NCI-H146 treated with DMSO at 0.1 percent for 48 hours (cell line): ENCODE results near the gene MARCHF5.

Experiments used
- DNase-seq: peaks from one replicate; lab custom pipeline; 2025; ENCODE audit not compliant: unreplicated experiment; lab: John Stamatoyannopoulos, UW

MARCHF5 gene, protein sequence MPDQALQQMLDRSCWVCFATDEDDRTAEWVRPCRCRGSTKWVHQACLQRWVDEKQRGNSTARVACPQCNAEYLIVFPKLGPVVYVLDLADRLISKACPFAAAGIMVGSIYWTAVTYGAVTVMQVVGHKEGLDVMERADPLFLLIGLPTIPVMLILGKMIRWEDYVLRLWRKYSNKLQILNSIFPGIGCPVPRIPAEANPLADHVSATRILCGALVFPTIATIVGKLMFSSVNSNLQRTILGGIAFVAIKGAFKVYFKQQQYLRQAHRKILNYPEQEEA

DNA sequence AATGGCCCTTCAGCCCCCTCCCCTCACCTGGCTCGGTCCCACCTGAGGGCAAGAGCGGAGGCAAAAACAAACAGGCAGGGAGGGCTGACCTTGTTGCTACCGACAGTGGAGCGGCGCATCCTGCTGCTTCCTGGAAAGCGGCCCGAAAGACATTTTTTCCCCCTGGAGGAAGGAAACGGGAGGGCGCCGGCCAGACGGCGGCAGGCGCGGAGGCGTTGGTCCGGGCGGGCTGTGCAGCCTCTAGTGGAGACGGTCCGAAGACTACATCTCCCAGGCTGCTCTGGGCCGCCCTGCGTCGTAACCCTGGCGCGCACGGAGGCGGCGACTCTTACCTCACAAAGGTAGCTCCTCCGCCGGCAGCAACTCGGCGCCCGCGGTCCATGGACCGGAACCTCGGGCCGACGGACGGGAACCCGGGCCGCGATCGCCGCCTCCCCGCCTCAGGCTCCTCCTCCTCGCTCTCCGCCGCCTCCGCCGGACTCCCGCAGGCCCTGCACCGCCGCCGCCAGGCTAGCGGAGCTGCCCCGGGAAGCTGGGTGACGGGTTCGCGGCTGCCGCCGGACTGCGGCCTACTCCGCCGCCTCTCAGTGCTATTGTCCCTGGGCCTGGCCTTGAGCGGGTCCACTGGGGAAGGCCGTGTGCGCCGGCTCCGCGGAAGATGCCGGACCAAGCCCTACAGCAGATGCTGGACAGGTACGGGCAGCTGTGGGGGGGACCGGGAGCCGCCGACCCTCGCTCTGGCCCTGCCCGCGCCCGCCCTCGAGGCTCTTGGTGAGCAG is at the start of gene MARCHF5, which contains the start of gene CPEB3:
TSS of gene MARCHF5 (plus strand) at position 331 of the 779 bp plus-strand sequence. CDS start at position 659, 328 bp downstream.
TSS of gene CPEB3 (minus strand) at position 242 of the 779 bp plus-strand sequence. CDS start 50,728 bp downstream, outside the sequence.
- DNase-seq: peak; percentile 91

DNA sequence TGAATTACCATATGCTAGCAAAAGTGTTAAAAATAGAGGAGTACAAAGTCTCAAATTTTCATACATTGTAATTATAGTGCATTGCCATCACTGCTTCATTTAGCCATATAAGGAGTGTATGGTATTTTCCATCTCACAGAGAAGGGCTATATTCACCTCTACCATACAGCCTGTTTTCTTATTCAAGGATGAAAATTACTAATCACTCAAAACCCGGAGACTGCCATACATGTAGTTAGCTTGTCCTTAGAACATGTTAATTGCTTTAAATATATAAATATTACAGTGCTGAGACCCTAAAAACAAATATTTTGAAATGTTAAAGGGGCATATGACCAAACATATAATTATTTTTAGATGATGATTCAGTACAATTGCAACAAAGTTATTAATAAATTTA is 49.5 kb upstream of the MARCHF5 start:
- DNase-seq: no peak

DNA sequence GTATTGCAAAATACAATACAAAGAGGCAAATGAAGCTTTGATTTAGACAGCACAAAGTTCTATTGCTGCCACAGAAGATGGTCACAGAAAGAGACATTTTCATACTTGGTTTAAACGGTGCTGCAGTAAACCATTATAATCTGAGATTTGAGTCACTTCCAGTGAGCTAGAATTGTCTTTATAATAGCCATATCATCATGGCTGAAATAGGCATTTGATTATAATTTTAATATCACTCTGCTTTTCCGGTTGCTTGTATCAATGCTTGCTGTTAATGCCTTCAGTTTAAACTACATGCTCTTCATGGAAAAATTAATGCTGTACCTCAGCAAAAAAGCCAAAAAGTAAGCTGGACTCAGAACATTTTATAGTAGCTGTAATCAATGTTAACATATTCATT is 48.6 kb upstream of the MARCHF5 start:
- DNase-seq: no peak

DNA sequence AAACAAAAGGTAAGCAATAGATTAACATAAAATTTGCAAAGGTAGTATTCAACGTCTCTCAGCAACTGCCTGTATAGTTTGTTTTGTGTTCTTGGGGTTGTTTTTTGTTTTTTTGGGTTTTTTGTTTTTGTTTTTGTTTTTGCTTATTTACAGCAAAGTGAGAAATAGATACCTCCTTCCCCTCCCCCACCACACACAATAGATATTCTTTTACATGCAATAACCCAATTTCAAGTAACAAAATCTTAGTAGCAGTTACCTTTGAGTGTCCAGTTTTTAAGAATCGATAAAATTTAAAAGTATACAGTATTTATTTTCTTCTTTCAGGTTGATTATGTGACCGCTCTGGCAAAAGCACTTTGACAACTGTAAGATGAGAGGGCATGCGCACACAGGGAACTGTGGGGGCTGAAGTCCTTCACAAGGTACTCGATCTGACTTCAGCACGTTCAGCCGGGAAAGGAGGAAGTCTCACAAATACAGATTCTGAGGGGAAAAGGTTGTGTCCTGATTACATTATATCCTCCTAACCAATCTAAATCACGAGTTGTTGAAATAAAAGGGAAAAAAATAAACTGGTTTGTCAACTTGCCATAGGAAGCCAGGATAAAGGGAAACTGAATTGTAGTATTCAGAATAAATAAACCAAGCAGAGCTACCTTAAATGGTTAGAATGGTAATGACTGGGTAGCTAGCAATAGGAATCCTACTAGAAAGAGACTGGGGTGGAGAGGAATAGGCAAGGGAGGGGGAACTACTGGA is 47.9 kb upstream of the MARCHF5 start:
- DNase-seq: peak; percentile 84

DNA sequence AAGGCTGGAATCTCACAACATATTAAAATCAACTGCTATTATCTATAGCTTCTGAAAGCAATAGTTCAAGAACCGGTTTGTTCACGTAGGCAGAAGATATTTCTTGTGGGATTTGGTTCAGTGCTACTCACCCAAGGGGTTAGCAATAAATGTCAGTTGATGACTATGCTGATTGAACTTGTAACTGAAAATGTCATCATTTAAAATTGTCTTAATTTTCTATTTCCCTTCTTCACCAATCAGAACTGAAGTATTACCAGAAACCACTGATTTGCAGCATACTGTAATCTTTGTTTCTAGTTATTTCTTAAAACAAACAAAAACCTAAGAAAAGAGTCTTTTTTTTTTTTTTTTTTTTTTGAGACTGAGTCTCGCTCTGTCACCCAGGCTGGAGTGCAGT is 46.2 kb upstream of the MARCHF5 start:
- DNase-seq: no peak

DNA sequence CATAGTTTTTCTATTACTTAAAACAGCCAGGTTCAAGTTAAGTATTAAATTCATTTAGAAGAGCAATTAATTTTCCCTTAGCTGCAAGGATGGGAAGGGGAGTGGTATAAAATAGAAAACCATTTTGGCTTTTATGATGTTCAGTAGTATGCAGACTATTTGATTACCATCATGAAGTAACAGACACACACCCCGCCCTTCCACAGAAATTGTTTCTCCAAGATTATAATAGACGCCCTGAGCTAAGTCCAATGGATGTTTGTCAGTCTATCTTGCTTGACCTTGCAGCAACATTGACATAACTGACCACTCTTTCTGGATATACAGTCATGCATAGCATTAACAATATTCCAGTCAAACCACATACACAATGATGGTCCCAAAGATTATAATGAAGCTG is 42.4 kb upstream of the MARCHF5 start:
- no peak for DNase-seq

DNA sequence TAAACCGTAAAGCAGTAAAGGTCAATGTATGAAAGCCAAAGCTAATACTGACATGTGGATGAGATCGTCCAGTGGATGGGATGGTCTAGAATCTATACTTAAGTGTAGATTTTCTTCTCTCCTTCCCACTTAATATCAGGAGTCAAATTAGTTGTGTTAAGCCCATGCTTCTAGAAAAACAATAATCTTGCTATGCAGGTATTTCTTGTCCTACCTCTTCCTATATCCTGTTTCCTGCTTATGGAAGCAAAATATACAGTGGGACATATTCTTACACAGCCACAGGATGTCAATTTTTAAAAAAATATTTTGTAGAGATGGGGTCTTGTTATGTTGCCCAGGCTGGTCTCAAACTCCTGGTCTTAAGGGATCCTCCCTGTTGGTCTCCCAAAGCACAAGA is 27.6 kb upstream of the MARCHF5 start:
- no peak for DNase-seq

DNA sequence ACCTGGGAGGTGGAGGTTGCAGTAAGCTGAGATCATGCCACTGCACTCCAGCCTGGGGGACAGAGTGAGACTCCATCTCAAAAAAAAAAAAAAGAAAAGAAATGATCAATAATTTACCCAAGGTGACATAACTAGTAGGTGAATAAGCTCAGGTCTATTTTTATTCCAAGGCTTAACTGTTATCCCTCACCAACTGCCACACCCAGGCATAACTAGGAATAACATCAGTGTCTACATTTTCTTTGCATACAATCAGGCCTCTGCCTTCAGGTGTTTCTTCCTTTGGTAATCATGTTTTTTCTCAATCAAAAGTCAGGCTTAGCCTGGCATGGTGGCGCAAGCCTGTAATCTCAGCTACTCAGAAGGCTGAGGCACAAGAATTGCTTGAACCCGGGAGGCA is 26.7 kb upstream of the MARCHF5 start:
- no peak for DNase-seq

DNA sequence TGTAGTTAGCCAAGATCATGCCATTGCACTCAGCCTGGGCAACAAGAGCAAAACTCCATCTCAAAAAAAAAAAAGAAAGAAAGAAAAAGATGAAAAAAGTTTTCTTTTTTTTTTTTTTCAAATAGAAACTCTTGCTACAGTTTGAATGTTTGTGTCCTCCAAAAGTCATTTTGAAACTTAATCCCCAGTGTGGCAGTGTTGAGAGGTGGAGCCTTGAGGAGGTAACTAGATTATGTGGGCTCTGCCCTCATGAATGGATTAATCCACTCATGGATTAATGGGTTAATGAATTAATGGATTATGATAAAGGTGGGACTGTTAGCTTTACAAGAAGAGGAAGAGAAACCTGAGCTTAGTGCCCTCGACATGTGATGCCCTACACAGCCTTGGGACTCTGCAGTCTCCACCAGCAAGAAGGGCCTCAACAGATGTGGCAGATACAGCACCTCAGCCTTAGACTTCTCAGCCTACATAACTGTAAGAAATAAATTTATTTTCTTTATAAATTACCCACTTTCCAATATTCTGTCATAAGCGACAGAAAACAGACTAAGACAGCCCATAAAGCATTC is 25.2 kb upstream of the MARCHF5 start:
- DNase-seq: no peak

DNA sequence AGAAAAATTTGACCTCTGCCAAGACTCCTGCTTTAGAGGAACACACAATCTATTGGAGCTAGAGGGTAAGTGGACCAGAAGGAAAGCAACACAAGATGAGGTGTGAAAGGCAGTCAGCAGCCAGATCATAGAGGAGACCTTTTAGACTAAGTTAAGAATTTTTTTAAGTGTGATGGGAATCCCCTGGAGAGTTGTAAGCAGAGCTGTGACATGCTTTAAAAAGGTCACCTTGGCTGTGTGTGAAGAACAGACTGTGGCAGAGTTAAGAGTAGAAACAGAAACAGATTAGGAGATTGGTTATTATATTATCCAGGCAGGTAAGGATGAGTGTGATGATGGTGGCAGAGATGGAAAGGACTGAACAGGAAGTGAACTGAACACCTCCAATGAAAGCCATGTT is 23.6 kb upstream of the MARCHF5 start:
- no peak for DNase-seq

DNA sequence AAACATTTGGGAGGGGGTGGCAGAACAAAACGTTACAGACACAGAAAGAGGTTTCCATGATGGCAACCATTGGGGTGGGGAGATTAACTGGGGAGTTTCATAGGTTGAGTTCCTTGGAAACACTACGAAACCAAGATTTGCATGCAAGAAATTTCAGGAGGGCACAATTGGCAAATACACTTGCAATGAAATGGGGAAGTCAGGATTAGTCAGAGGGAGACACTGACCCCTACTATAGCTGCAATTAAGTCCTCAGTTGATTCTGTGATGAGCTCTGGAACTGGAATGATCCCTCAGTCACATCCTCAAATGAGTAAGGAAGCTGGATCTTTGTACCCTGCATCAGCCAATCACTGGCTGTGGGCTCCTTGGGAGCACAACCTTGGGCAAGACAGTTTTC is 22.2 kb upstream of the MARCHF5 start:
- no peak for DNase-seq

DNA sequence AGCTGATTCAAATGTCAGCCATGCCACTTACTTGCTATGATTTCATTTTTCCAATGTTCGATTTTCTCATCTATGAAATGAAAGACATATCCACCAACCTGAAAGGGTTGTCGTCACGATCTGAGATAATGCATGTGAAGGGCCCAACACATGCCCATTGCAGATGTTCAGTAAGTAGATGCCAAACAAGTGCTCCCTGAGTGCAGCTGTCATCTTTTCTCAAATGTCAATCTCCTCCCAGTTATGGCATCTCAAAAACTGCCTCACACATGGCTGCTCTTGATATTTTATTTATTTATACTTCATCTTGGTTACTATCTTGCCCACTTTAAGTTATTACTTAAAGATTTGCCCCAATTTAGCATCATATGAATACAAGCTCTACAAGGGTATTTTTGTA is 16.9 kb upstream of the MARCHF5 start:
- DNase-seq: no peak

DNA sequence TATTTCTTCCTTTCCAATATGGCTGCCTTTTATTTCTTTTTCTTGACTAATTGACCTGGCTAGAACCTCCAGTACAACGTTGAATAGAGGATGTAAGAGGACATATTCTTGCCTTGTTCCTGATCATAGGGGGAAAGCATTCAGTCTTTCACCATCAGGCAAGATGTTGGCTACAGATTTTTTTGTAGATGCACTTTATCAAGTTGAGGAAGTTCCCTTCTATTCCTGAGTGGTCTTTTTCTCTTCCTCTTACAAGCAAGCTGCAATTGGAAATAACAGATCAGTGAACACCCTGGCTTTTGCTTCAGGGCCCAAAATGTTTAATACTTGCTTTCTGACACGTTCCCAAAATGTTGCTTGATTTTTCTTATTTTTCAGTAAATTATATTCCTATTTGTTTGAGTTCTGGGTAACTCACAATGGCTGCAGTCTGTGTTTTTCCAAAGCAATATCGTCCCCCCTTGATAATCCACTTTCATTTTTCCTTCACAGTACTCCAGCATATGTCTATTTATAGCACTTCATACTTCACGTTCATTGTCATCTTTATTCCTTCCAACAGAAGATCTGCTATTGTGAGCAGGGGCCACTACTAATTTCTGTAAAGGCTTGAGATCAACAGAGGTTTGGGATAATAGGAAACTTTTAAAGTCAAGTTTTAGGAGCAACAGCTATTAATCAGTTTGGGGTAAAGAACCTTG is 11.8 kb upstream of the MARCHF5 start:
- no peak for DNase-seq

DNA sequence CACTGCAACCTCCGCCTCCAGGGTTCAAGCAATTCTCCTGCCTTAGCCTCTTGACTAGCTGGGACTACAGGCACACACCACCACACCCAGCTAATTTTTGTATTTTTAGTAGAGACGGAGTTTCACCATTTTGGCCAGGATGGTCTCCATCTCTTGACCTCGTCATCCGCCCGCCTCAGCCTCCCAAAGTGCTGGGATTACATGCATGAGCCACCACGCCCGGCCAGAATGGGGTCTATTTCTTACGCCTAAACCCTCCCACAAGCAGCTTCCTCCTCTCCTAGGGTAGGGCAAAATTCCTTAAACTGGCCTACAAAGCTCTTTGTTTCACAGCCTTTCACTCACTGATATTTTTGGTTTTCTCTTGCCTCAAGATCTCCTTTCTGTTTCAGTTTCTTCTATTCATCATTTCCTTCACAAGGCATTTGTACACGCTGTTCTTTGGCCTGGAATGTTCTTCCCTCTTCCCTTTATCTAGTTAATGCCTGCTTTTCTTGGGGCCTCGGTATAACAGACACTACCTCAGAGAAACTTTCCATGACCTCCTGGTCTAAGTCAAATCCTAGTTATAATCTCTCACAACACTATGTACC is 6.8 kb upstream of the MARCHF5 start:
- no peak for DNase-seq

DNA sequence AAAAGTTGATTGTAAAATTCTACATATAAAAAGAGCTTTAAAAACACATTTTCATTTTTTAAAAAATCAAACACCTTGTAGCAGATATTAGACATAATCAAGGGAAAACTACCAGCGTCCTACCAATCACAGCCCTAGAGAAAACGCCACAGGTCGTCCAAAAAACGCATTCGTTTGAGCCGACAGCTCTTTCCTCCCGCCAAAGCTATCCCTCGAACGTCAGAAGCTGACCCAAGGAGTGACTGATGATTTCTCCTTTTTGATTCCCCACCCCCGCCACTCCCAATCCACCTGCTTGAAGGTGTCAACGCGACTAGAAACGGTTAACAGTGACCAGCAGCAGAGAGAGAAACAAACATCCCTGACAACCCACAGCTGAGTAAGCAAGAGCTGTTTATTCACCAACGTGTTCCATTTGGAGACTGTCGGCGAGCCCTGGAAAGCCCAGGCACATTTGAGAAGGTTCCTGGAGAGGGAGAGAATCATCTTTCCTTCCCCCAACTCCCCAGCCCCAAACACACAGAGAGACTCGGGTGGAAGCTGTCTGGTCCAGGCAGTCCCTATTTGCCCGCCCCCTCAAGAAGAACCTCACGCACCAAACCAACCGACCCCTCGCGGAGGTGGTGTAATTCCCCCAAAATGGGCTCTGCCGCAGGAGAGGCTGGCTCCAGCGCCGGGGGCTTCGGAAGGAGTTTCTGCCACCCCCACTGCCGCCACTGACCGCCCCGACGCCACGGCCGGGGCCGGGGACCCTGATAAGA is 711 bp upstream of the MARCHF5 start:
- peak; percentile 79 for DNase-seq

DNA sequence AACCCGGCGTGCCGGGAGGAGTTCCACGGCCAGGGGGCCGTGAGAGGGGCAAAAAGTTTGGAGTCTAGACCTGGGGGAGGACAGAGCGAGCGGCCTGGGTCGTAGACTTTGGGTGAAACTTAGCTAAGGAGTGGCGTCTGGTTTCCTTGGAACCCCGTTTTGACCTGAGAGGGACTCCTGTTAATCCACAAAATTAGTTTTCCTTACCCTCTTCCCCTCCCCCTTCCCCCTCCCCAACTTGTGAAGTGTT is 574 bp downstream of the MARCHF5 start:
- DNase-seq: no peak

DNA sequence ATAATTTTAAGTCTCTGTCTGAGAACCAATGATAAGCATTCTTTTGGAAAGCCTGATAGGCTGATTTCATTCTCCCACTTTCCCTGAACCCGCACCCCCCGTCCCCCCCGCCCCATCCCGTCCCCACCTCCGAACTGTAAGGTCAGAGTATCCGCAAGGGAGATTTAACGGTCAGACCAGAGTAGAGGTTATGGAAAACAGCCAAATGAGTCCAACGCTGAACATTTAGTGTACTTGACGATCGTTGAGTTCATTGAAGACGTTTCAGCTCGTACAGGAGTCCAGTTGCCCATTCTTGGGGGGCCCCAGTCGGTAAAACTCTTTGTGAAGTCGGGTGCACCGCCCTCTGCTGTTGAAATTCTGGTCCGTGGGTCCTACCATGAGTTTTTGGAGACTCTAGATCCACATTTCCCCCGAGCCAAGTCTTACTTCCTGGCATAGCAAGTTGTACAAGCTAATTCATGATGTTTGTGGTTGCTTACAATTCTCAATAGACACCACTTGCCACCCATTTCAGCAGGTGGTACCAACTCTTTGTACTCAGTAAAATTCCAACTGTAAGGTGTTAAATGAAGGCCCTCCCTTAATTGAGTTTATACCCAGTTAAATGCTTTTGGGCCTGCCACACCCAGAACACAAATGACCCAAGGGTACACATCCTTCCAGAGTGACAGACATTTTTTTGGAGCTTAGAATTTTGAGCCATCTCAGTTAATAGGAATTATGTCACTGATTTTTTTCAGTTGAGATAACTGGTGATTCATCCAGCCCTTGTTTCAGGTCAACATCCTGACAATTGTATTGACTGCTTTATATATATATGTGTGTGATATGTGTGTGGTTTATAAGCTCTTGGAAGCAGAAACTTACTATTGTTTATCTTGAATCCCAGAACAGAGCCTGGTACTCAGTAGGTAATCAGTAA is 1.2 kb downstream of the MARCHF5 start:
- DNase-seq: peak; percentile 9

DNA sequence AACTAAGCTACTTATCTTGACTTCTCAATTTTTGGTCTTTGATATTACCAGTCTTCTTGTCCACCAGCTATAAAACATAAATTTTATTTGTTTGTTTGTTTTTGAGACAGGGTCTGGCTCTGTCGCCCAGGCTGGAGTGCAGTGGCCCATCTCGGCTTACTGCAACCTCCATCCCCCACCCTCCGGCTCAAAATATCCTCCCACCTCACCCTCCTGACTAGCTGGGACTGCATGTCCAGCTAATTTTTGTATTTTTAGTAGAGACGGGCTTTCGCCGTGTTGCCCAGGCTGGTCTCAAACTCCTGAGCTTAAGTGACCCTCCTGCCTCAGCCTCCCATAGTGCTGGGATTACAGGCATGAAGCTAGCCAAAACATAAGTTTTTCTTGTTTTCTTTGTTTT is 7.5 kb downstream of the MARCHF5 start:
- no peak for DNase-seq

DNA sequence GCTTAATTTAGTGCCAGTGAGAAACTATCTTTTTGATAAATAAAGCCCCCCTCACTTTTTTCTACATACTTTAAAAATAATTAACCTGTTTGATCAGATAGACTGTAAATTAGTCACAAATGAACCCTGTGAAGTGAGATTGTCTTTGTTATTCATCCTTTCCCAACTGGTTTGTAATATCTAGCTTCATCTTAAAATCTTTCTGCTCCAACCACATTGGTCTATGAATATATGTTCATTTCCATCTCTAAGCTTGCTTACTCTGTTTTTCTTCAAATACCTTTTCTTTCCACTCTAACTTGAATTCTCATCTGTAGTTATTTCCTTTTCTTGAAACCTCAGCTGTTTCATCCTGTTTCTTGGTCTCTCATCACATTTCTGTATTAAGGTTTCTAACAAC is 12.1 kb downstream of the MARCHF5 start:
- DNase-seq: no peak
